PC-3 (cell line): Measurements from ENCODE around the gene MRPS27. TPM values are rescaled to one million over a fixed set of nuclear protein-coding genes. Genes with fewer than 3 reads are reported as not detected.
A peak's percentile ranks its signal among the peaks of the same experiment; 100 is the strongest.

ENCODE experiments used
- ATAC-seq: fragments of 200-7000 bp; cut with Tn5 transposase; 2 replicates; pipeline ENCODE4 v1.9.1; 2020; ENCODE audit warnings: mild to moderate bottlenecking, moderate library complexity
- BruUV-seq: library from RNA; stranded (reverse); fragments of 400-500 nt; replicated peaks from 2 replicates; lab custom pipeline; 2021; lab: Mats Ljungman, UMichigan
- CTCF ChIA-PET: fragments of 300-600 bp; sonication (Branson Sonifier 250); formaldehyde crosslinking; loops from one replicate; lab custom pipeline; 2022; ENCODE audit warnings: antibody characterized with exemption; lab: Charles Lee
- POLR2A ChIA-PET: fragments of 300-600 bp; sonication (Branson Sonifier 250); formaldehyde crosslinking; loops from one replicate; lab custom pipeline; 2022; ENCODE audit warnings: antibody characterized with exemption; ENCODE audit not compliant: unreplicated experiment; lab: Charles Lee
- DNase-seq: peaks from one replicate; pipeline ENCODE4 v3.0.0-alpha.2; 2015
- H2AFZ ChIP-seq: fragments of 300-600 bp; sonication (generic); 2 replicates; pipeline ENCODE4 v1.6.0; 2016; ENCODE audit warnings: antibody characterized with exemption, low read length
- H3F3A ChIP-seq: fragments of 300-600 bp; sonication (generic); one replicate; pipeline ENCODE4 v1.6.0; 2017; ENCODE audit warnings: antibody characterized with exemption, low read length, control low read depth, mild to moderate bottlenecking; ENCODE audit not compliant: unreplicated experiment
- H3K27ac ChIP-seq: fragments of 300-600 bp; sonication (generic); 2 replicates; pipeline ENCODE4 v1.5.1; 2016; ENCODE audit warnings: mild to moderate bottlenecking, low read length
- H3K27me3 ChIP-seq: fragments of 300-600 bp; sonication (generic); 2 replicates; pipeline ENCODE4 v1.6.1; 2016; ENCODE audit warnings: low read length, mixed read lengths
- H3K36me3 ChIP-seq: fragments of 300-600 bp; sonication (generic); 2 replicates; pipeline ENCODE4 v1.6.1; 2016; ENCODE audit warnings: low read depth, mixed run types, low read length, mixed read lengths
- H3K4me1 ChIP-seq: fragments of 300-600 bp; sonication (generic); 2 replicates; pipeline ENCODE4 v1.5.1; 2016; ENCODE audit warnings: low read length; ENCODE audit not compliant: insufficient read depth
- H3K4me2 ChIP-seq: fragments of 300-600 bp; sonication (generic); 2 replicates; pipeline ENCODE4 v1.6.0; 2016; ENCODE audit warnings: low read length
- H3K4me3 ChIP-seq: fragments of 300-600 bp; sonication (generic); 2 replicates; pipeline ENCODE4 v1.5.1; 2016; ENCODE audit warnings: mild to moderate bottlenecking, low read length, mixed read lengths
- H3K79me2 ChIP-seq: fragments of 300-600 bp; sonication (generic); 2 replicates; pipeline ENCODE4 v1.6.1; 2017; ENCODE audit warnings: low read length, mixed read lengths
- H3K9ac ChIP-seq: fragments of 300-600 bp; sonication (generic); 2 replicates; pipeline ENCODE4 v1.6.0; 2016; ENCODE audit warnings: mild to moderate bottlenecking, low read length
- H3K9me2 ChIP-seq: fragments of 300-600 bp; sonication (generic); replicated peaks from 2 replicates; pipeline ENCODE4 v1.6.1; 2016; ENCODE audit warnings: mixed run types, low read length, mixed read lengths
- H3K9me3 ChIP-seq: fragments of 300-600 bp; sonication (generic); 2 replicates; pipeline ENCODE4 v1.6.1; 2016; ENCODE audit warnings: low read length, mixed read lengths
- H4K20me1 ChIP-seq: fragments of 300-600 bp; sonication (generic); 2 replicates; pipeline ENCODE4 v1.6.1; 2016; ENCODE audit warnings: low read length, mixed read lengths
- EZH2 ChIP-seq: fragments of 300-600 bp; sonication (generic); IDR thresholded peaks from one replicate; pipeline ENCODE4 v1.6.1; 2017; ENCODE audit warnings: antibody characterized with exemption, mild to moderate bottlenecking, low read length; ENCODE audit not compliant: unreplicated experiment
- EZH2phosphoT487 ChIP-seq: fragments of 300-600 bp; sonication (generic); IDR thresholded peaks from 2 replicates; pipeline ENCODE4 v1.6.1; 2018; ENCODE audit warnings: mild to moderate bottlenecking, antibody characterized with exemption, low read length, borderline replicate concordance
- intact Hi-C: fragments of 100-400 bp; cut with micrococcal nuclease; formaldehyde crosslinking; loops from 2 replicates; pipeline ENCODE4 v1.9.0; 2023
- total RNA-seq: library from RNA; depleted of rRNA; stranded (reverse); fragments of >200 nt; gene quantifications from 2 replicates; pipeline ENCODE4 v1.2.3, GENCODE V29; 2014
- TF ChIP-seq, protein P1 (sequence below): fragments of 300-600 bp; sonication (generic); conservative IDR thresholded peaks from 2 replicates; pipeline ENCODE4 v1.5.1; 2017; ENCODE audit warnings: antibody characterized with exemption, low read depth, mild to moderate bottlenecking, low read length

MRPS27 gene
- total RNA-seq, 1 experiment from 2014 or later, result 59.0 TPM

DNA sequence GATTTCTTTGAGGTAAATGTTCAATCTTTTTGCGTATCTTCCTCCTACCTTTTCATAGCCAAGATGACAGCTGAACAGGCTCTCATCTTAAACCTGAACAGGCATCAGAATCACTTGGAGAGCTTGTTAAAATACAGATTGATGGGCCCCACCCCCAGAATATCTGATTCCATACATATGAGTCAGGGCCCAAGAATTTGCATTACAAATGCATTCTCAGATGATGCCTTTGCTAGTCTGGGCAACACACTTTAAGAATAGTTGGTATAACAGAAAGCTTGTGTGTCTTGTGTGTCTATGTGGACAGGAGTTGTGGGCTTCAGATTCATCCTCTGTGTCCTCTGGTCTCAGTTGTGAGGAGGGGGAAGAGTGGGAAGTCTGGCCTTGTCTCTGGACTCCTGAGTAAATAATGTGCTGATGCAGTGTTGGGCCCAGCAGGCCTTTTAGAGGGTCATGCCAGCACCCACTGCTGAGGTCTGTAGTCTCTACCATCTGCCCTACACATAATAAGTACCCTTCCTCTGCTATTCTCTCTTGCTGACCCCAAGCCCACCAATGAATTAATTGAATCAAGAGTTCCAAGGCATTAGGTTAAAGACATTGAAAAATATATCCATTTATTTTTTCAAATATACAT, 43.2 kb upstream of the MRPS27 start:
- no peak overlapping the region; the same call in 1 of the 2 replicates for H3K27ac ChIP-seq
- H3K9ac ChIP-seq, result no peak overlapping the region
- H3K36me3 ChIP-seq, result peaks cover 5% of the 10 kb centered on the region; the same call in 1 of the 2 replicates
- DNase-seq, result peak; percentile 76
- no peaks in the 10 kb centered on the region for H4K20me1 ChIP-seq
- 0 out of 2 replicates have a peak overlapping the region, but pooled peaks have one; percentile 12 for H3K4me3 ChIP-seq
- no peaks in the 10 kb centered on the region for H3K9me2 ChIP-seq
- CTCF ChIA-PET, result interaction anchor here (0.5 kb wide), 1 partner anchor 25 kb away, joined by 3 read pairs; no protein-coding TSS in a partner anchor
- no TSS peak for BruUV-seq
- no peak for TF ChIP-seq EZH2
- TF ChIP-seq EZH2phosphoT487, result no peak
- TF ChIP-seq, protein P1, sequence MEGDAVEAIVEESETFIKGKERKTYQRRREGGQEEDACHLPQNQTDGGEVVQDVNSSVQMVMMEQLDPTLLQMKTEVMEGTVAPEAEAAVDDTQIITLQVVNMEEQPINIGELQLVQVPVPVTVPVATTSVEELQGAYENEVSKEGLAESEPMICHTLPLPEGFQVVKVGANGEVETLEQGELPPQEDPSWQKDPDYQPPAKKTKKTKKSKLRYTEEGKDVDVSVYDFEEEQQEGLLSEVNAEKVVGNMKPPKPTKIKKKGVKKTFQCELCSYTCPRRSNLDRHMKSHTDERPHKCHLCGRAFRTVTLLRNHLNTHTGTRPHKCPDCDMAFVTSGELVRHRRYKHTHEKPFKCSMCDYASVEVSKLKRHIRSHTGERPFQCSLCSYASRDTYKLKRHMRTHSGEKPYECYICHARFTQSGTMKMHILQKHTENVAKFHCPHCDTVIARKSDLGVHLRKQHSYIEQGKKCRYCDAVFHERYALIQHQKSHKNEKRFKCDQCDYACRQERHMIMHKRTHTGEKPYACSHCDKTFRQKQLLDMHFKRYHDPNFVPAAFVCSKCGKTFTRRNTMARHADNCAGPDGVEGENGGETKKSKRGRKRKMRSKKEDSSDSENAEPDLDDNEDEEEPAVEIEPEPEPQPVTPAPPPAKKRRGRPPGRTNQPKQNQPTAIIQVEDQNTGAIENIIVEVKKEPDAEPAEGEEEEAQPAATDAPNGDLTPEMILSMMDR, result no peak
- POLR2A ChIA-PET, result interaction anchor here (0.6 kb wide), 1 partner anchor 38 kb away, joined by 3 read pairs; no protein-coding TSS in a partner anchor
- no peaks in the 10 kb centered on the region for H3K9me3 ChIP-seq
- no peak overlapping the region for H2AFZ ChIP-seq
- intact Hi-C loops, result no loop called here
- no peaks in the 10 kb centered on the region for H3F3A ChIP-seq
- peaks cover 19% of the 10 kb centered on the region for H3K4me1 ChIP-seq
- no peaks in the 10 kb centered on the region for H3K79me2 ChIP-seq
- peak; percentile 70 for ATAC-seq
- peak overlapping the region; percentile 54 for H3K4me2 ChIP-seq
- H3K27me3 ChIP-seq, result no peaks in the 10 kb centered on the region

- Histone ChIP-seq H3K4me1 (peaks cover 18% of the 10 kb centered on the region), H3K9me3 (no peaks in the 10 kb centered on the region), H3F3A (no peaks in the 10 kb centered on the region), H4K20me1 (no peaks in the 10 kb centered on the region), H3K9ac (no peak overlapping the region), H3K9me2 (no peaks in the 10 kb centered on the region), H2AFZ (no peak overlapping the region), H3K27me3 (no peaks in the 10 kb centered on the region), H3K4me3 (no peak overlapping the region), H3K4me2 (no peak overlapping the region), H3K36me3 (peaks cover 5% of the 10 kb centered on the region; the same call in 1 of the 2 replicates), H3K79me2 (no peaks in the 10 kb centered on the region), H3K27ac (no peak overlapping the region)
- intact Hi-C loops, result no loop called here
- CTCF ChIA-PET, result no interaction called here
- BruUV-seq, result no TSS peak
- ATAC-seq (no peak), DNase-seq (no peak)
- TF ChIP-seq EZH2phosphoT487, result no peak
- TF ChIP-seq, protein P1, result no peak
- POLR2A ChIA-PET, result no interaction called here
Measured at GRCh38 chr5:72359886-72360285, 39.8 kb upstream of the MRPS27 start.

- Histone ChIP-seq H3K27ac (no peak overlapping the region), H3K9ac (no peak overlapping the region), H4K20me1 (no peaks in the 10 kb centered on the region), H3K9me2 (no peaks in the 10 kb centered on the region), H3K27me3 (no peaks in the 10 kb centered on the region), H3K4me3 (no peak overlapping the region), H3K4me1 (peaks cover 18% of the 10 kb centered on the region), H3K4me2 (no peak overlapping the region), H3K79me2 (no peaks in the 10 kb centered on the region), H2AFZ (no peak overlapping the region), H3F3A (no peaks in the 10 kb centered on the region), H3K36me3 (peaks cover 5% of the 10 kb centered on the region; the same call in 1 of the 2 replicates), H3K9me3 (no peaks in the 10 kb centered on the region)
- no peak for ATAC-seq
- CTCF ChIA-PET, result no interaction called here
- TF ChIP-seq, protein P1, result no peak
- no peak for TF ChIP-seq EZH2
- no peak for TF ChIP-seq EZH2phosphoT487
- no TSS peak for BruUV-seq
- POLR2A ChIA-PET, result no interaction called here
- intact Hi-C loops, result no loop called here
- DNase-seq, result no peak
Measured at GRCh38 chr5:72358925-72359324, 38.9 kb upstream of the MRPS27 start.
